Activated naive CD4-positive, alpha-beta T cell treated with anti-CD3 and anti-CD28 coated beads, Interleukin-2, amount 50 U/mL, for 72 hours (primary cell): ENCODE data around the gene CDK18. TPM values are rescaled to one million over a fixed set of nuclear protein-coding genes. Genes with fewer than 3 reads are reported as not detected.
A peak's percentile ranks its signal among the peaks of the same experiment; 100 is the strongest.

Source experiments
- ATAC-seq, 2 donors: fragments of 150-1000 bp; cut with Tn5 transposase; 2 replicates each; pipeline ENCODE4 v1.10.0; 2021; ENCODE audit warnings: mild to moderate bottlenecking in 2 of 2, moderate library complexity in 2 of 2
- DNase-seq, 2 donors: peaks; one replicate each; pipeline ENCODE4 v3.0.0; 2021 to 2022; ENCODE audit warnings: low spot score in 2 of 2
- H3K27ac Mint-ChIP-seq, 2 donors: one replicate each; pipeline ENCODE4 v1.8.0; 2022; ENCODE audit warnings: mild to moderate bottlenecking in 2 of 2, mixed read lengths in 2 of 2
- H3K36me3 Mint-ChIP-seq, 2 donors: one replicate each; pipeline ENCODE4 v1.8.0; 2022; ENCODE audit warnings: mixed read lengths in 2 of 2
- H3K9me3 Mint-ChIP-seq, 2 donors: one replicate each; pipeline ENCODE4 v1.8.0; 2022; ENCODE audit warnings: mixed read lengths in 2 of 2
- total RNA-seq, 2 donors: library from RNA; stranded (reverse); gene quantifications; one replicate each; pipeline ENCODE4 v1.2.3, GENCODE V29; 2022

CDK18 gene
- total RNA-seq, 2 donors from 2014 or later, result 5.9 to 7.9 TPM

GRCh38 chr1:205493241-205494085 lies 11.0 kb upstream of the CDK18 start:
- Mint-ChIP-seq H3K36me3 (no peaks in the 10 kb centered on the region), H3K9me3 (no peaks in the 10 kb centered on the region), H3K27ac (no peak overlapping the region)
- peak; percentile 80 to 91 for ATAC-seq
- DNase-seq, result no peak

DNA sequence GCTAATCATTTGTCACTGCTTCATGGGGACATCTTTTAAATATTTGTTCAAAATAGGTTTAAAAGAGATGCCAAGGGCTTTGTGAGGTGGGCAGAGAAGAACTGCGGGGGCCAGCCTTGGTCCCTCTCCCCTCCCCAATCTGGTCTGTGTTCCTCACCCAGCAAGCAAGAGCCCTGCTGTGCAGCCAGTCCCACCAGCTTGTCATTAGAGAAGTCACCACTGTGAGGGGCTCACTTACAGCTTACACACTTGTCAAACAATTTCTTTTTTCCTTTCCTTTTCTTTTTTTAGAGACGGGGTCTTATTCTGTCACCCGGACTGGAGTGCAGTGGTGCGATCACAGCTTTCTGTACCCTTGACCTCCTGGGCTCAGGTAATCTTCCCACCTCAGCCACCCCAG lies 10.4 kb upstream of the CDK18 start:
- no peak for DNase-seq
- H3K9me3 Mint-ChIP-seq, result no peaks in the 10 kb centered on the region
- no peak overlapping the region for H3K27ac Mint-ChIP-seq
- no peaks in the 10 kb centered on the region for H3K36me3 Mint-ChIP-seq
- ATAC-seq, result no peak

- Mint-ChIP-seq H3K36me3 (no peaks in the 10 kb centered on the region), H3K27ac (no peak overlapping the region), H3K9me3 (no peaks in the 10 kb centered on the region)
- ATAC-seq (no peak), DNase-seq (no peak)
Measured at GRCh38 chr1:205495237-205495823, 9.1 kb upstream of the CDK18 start.

GRCh38 chr1:205496661-205497060 lies 7.8 kb upstream of the CDK18 start:
- Mint-ChIP-seq H3K9me3 (no peaks in the 10 kb centered on the region), H3K36me3 (no peaks in the 10 kb centered on the region), H3K27ac (no peak overlapping the region)
- ATAC-seq (no peak), DNase-seq (no peak)

DNA sequence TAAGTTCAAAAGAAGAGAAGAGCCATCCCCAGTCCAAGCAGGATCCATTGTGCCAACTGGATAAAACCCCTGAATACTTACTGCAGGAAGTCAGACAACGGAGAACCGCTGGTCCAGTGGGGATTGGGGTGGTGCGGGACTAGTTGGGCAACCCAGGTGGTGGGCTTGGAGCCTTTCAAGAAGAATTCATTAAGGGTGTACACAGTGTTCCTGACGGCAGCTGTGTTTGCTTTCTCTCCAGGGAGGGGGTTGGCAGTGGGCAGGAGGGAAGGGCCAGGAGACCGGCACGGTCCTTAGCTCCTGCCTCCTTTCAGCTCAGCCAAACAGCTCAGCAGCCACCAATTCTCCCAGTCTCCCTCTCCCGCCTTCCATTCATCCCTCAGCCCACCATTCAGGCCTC lies 7.1 kb upstream of the CDK18 start:
- no peaks in the 10 kb centered on the region for H3K36me3 Mint-ChIP-seq
- H3K9me3 Mint-ChIP-seq, result no peaks in the 10 kb centered on the region
- ATAC-seq, result no peak
- H3K27ac Mint-ChIP-seq, result no peak overlapping the region
- DNase-seq, result no peak

GRCh38 chr1:205499789-205500188 lies 4.7 kb upstream of the CDK18 start:
- Mint-ChIP-seq H3K27ac (no peak overlapping the region), H3K9me3 (no peaks in the 10 kb centered on the region), H3K36me3 (no peaks in the 10 kb centered on the region)
- ATAC-seq (no peak), DNase-seq (no peak)

DNA sequence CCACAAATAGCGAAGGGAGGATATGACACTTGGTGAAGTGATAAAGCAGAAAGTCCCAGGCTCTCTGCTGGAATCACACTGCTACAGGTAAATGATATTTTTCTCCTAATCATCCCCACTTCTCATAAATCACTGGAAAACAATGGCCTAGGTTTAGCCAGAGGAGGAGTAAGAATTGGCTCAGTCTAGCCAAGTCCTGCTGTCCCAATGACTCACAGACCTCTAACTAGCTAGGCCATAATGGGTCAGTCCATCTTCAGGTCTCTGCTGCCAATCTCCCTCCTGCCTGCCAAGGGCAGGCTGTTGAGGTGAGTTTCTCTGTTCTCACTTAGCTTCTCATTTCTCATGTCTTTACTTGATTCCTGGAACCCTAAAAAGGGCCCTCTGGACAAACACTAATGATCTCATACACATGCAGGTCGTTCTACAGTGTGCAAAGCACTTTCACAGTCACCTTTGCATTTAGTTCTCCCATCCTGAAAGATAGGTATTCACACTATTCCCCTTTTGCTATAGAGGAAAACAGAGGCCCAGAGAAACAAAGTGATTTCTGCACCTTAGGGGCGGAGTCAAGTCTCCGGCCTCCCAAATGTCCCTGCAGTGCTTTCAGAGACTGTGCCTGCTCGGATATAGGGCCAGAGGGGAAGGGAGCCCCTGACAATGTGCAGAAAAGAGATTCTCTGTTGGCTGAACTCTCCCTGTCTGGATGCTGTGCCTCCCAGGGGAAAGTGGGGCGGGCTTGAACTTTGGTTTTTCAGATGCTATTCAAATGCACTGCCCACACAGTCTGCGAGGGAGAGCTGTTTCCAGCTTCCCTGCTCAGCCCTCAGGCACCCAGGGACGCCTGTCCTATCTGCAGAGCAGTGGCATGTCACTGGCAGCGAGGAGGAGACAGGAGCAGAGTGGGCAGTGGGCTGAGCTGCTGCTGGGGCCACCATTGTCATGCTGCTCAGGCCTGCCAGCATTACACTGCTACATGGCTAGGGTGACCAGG lies 3.9 kb upstream of the CDK18 start:
- ATAC-seq (no peak), DNase-seq (no peak)
- Mint-ChIP-seq H3K27ac (no peak overlapping the region), H3K36me3 (no peaks in the 10 kb centered on the region), H3K9me3 (no peaks in the 10 kb centered on the region)

DNA sequence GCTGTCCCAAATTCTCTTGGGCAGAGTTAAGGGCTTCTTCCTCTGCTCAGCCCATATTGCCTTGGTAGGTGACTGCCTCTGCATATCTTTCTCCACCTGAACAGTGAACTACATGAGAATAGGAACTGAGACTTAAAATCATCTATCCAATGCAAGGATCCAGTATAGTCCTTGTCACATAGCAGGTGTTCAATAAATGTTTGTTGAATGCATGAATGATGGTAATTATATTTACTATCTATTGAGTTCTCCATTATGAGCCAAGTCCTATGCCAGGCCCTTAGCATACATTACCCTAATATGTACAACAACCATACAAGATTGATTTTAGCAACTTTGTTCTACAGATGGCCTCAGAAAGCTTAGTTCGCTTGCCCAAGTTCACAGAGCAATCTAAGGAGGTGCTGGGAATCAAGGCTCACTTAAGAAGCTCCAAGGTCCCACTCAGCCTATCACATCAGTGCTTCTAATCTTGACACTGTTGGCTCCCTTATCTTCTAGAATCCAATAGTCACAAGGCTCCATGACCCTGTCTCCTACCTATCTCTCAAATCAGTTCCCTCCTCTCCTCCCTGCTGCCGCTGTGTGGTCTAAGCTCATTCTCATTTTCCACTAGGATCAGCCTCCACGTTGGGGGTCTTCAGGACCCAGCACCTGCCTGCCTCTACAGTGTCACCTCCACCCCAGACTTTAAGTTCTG lies 2.2 kb upstream of the CDK18 start:
- no peak overlapping the region for H3K27ac Mint-ChIP-seq
- ATAC-seq (no peak), DNase-seq (no peak)
- H3K36me3 Mint-ChIP-seq, result no peaks in the 10 kb centered on the region
- H3K9me3 Mint-ChIP-seq, result no peaks in the 10 kb centered on the region

DNA sequence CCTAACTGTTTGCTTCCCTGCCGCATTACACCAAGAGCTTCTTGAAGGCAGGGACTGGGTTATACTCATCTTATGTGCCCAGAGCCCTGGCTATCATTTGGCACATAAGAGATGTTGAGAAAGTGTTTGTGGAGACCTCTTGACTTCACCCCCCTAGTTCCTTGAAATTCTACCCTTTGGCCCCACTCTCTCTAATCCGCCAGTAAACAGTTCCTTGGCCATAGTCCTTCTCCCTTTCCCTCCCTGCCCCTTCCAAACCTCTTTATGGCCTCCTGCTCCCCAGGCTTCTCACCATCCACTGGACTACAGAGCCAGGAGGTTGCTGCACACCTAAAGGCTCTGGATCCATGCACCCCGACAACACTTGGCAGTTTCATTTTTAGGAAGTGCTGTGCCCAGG lies 1.5 kb upstream of the CDK18 start:
- Mint-ChIP-seq H3K27ac (no peak overlapping the region), H3K36me3 (no peaks in the 10 kb centered on the region), H3K9me3 (no peaks in the 10 kb centered on the region)
- ATAC-seq (no peak), DNase-seq (no peak)

GRCh38 chr1:205505076-205505729 lies 734 bp downstream of the CDK18 start:
- ATAC-seq, result no peak
- Mint-ChIP-seq H3K9me3 (no peaks in the 10 kb centered on the region), H3K36me3 (no peaks in the 10 kb centered on the region), H3K27ac (peak overlapping the region in 1 of 2 donors; percentile 53)
- DNase-seq, result no peak

DNA sequence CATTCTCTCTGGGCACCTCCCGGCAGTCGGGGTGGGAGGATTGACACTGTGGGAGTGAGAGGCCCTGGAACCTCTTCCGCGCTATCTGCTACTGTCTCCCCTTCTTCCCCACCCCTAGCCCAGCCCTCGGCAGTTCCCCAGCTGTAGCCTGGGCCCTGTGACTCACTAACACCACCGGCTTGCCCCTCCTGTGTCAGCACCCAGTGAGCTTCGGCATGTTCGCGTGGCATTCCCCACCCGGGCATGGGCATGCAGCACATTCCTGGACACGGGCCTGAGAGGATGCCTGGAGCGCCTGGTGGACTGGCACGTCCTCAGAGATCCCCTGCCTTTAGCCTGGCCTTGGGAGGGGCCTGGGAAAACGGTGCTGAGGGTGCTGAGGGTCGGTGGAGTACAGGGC lies 1.3 kb downstream of the CDK18 start:
- Mint-ChIP-seq H3K9me3 (no peaks in the 10 kb centered on the region), H3K27ac (no peak overlapping the region), H3K36me3 (no peaks in the 10 kb centered on the region)
- ATAC-seq (no peak), DNase-seq (no peak)

DNA sequence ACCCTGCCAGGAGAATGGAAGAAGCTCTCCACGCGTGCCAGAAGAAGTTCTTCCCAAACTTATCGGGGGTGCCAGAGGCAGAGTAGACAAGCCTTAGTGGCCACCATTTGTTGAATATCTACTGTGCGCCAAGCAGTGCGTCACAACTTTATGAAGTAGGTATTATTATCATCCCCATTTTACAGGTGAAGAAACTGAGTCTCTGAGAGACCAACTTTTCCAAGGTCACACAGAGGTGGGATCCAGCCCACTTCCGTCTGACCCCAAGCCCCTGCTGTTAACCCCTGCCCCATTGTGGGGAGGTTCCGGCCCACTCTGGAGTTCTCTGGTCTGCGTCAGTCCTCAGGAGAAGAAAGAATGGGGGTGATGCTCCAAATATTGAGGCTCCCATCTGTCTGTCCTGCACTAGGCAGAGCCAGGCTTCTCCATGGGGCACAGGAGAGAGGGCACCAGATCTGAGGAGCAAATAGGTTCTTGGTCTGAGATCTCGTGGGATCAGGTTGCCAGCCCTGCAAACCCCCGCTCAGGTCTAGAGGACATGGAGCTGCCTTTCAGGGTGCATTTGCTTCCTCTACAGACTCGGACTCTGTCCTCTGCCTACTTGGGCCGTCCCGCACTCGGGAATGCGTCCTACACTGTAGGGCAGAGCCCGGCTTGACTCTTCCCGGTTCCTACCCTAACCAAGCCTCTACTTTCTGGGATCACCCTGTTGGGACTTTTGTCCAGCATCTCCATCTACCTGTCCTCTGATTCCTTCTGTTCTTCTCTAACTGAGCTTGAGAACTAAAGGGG lies 2.1 kb downstream of the CDK18 start:
- no peak overlapping the region for H3K27ac Mint-ChIP-seq
- DNase-seq (no peak), ATAC-seq (no peak)
- no peaks in the 10 kb centered on the region for H3K36me3 Mint-ChIP-seq
- no peaks in the 10 kb centered on the region for H3K9me3 Mint-ChIP-seq

DNA sequence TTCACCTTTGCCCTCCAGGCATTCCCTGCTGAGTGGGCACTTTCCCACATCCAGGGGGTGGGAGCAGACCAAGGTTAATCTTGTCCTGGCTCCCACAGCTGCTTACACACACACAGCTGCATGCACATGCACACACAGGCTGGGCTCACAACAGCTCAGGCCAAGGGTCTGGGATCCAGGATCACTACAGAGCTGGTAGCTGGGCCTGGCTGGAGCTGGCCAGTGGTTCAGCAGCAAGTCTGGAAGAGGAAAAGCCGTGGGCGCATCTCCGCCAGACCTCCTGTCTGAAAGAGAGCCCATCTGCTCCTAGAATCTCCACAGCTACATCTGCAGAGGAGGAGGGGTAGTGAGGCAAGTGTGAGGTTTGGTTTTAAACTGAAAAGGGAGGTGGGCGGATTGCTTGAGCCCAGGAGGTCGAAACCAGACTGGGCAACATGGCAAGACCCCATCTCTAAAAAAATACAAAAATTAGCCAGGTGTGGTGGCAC lies 3.8 kb downstream of the CDK18 start:
- no peak for ATAC-seq
- H3K27ac Mint-ChIP-seq, result peak overlapping the region in 1 of 2 donors; percentile 44
- H3K9me3 Mint-ChIP-seq, result no peaks in the 10 kb centered on the region

GRCh38 chr1:205510308-205510950 lies 6.0 kb downstream of the CDK18 start:
- Mint-ChIP-seq H3K27ac (no peak overlapping the region), H3K36me3 (no peaks in the 10 kb centered on the region), H3K9me3 (no peaks in the 10 kb centered on the region)
- DNase-seq (no peak), ATAC-seq (no peak)

More for the DNA sequence above, 3.8 kb downstream of the CDK18 start:
- H3K36me3 Mint-ChIP-seq, result no peaks in the 10 kb centered on the region
- no peak for DNase-seq

DNA sequence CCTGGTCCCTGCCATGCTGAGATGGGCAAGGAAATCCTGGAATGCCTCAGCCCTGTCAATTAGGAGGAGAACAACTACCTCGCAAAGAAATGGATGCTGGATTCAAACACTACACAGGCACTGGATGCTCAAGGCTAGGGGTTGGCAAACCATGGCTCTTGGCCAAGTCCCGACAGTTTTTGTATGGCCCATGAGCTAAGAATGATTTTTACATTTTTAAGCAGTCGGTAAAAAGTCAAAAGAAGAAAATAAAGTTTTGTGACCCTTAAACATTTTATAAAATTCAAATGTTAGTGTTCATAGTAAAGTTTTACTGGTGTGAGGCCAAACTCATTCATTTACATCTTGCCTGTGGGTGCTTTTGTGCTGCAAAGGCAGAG lies 6.5 kb downstream of the CDK18 start:
- no peaks in the 10 kb centered on the region for H3K9me3 Mint-ChIP-seq
- ATAC-seq (no peak), DNase-seq (no peak)
- H3K36me3 Mint-ChIP-seq, result no peaks in the 10 kb centered on the region
- no peak overlapping the region for H3K27ac Mint-ChIP-seq
